GM19239 (cell line): ENCODE measurements around the gene OR6B1.
"Not testable (repeated sequence)": the region's sequence is repeated elsewhere in the genome, so short reads cannot be mapped to it uniquely, and the experiment has no call there.

Experiments used
- DNase-seq: peaks from one replicate; pipeline ENCODE4 v3.0.0; 2011; ENCODE audit warnings: low spot score; ENCODE audit not compliant: insufficient read length
- FAIRE-seq: peaks from 2 replicates; lab custom pipeline; 2011; peaks lifted over from hg19 to GRCh38; lab: Jason Lieb, UNC

OR6B1 gene

DNA sequence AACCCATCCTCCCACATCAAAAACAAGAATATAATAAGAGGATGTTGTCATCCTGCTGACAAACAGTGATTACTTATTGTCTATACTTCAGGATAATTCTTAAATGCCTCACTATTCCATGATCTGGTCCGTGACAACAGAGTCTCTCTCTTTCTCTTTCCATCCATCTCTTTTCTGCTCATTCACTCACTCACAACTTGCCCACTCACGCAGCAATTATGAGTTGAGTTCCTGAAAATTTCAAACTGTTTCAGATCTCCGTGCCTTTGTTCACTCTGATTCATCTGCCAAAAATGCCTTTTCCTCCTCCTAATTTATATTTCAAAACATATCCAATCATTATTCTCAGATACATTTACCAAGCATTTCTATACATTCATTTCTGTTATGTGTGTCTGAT is 1.4 kb downstream of the OR6B1 start:
- no peak for DNase-seq
- no peak for FAIRE-seq

DNA sequence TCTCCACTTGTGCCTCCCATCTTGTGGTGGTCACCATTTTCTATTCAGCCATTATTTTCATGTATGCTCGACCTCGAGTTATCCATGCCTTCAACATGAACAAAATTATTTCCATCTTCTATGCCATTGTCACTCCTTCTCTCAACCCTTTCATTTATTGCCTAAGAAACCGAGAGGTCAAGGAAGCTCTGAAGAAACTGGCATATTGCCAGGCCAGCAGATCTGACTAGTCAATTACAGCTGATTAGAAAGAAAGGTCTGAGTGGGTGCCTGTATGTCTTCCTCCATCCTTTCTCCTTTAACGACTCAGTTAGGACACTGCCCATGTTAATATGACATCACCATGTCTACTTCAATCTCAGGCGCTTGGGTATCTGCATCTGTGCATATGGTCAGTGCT is 4.6 kb downstream of the OR6B1 start:
- no peak for FAIRE-seq
- no peak for DNase-seq

DNA sequence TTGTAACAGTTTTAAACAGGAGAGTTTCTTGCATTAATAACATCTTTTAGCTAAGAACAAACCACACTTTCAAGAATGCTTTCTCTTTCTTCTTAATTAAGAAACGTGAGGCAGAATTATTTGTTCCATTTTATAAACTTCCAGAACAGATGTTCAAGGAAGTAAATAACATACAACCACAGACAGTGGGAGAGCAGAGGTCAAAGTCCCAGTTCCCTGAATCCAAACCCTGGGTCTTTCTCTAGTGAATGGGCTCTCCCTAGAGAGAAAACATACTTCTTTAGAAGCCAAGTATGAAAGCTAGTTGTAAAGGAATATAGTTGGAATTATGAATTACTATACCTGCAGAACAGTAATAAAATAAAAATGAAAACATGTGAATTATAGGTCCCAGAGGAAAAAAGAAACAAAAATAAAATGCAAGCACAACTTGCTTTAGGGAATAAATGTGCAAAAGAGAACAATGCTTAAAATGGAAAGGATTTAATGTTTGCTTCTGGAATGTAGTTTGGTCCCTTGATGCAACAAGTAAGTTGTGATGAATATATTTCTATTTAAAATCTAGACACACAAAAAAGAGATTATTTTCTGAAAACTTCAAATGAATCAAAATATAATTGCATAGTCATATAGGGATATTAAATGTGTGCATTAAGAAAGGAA is 6.0 kb downstream of the OR6B1 start:
- DNase-seq (no peak), FAIRE-seq (no peak)

DNA sequence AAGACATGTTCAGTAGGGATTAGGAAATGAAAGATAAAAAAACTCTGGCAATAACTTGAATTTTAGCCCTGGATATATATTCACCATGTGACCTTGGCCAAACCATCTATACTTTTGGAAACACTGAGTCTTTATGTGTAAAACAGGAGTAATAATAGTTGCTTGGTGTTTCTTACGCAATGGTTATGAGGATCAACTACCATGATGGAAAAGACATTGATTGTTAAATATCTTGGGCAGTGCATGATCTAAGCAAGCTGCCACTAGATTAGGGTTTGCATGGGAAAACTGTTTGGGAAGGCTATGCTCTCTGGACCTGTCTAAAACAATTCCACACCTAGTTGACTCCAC is 6.5 kb downstream of the OR6B1 start:
- no peak for FAIRE-seq
- no peak for DNase-seq

DNA sequence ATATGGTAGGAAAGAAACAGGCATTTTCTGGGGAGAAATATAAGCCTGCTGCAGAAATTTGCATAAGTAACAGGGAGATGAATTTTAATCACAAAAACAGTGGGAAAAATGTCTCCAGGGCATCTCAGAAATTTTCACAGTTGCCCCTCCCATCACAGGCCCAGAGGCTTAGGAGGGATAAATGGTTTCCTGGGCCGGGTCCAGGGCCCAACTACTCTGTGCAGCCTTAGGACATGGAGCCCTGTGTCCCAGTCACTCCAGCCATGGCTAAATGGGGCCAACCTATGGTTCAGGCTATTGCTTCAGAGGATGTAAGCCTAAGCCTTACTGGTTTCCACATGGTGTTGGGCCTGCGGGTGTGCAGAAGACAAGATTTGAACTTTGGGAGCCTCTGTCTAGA is 9.2 kb downstream of the OR6B1 start:
- no peak for FAIRE-seq

DNA sequence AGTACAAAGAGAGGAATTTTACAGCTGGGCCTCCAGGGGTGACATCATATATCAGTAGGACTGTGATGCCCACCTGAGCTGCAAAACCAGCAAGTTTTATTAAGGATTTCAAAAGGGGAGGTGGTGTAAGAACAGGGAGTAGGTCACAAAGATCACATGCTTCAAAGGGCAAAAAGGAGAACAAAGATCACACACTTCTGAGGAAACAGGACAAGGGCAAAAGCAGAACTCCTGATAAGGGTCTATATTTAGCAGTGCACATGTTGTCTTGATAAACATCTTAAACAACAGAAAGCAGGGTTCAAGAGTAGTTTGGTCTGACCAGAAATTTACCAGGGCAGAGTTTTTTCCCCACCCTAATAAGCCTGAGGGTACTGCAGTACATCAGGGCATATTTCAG is 9.9 kb downstream of the OR6B1 start:
- not testable (repeated sequence) for FAIRE-seq, DNase-seq

More for the DNA sequence above, 9.2 kb downstream of the OR6B1 start:
- DNase-seq = no peak

DNA sequence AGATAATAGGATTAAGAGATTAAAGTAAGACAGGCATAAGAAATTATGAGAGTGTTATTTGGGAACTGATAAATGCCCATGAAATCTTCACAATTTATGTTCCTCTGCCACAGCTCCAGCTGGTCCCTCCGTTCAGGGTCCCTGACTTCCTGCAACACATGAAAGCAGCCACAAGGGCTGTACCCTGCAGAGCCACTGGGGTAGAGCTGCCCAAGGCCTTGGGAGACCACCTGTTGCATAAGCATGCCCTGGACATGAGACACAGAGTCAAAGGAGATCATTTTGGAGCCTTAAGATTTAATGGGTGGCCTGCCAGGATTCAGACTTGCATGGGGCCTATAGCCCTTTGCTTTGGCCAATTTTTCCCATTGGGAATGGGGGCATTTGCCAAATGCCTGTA is 10.7 kb downstream of the OR6B1 start:
- FAIRE-seq, DNase-seq: not testable (repeated sequence)

DNA sequence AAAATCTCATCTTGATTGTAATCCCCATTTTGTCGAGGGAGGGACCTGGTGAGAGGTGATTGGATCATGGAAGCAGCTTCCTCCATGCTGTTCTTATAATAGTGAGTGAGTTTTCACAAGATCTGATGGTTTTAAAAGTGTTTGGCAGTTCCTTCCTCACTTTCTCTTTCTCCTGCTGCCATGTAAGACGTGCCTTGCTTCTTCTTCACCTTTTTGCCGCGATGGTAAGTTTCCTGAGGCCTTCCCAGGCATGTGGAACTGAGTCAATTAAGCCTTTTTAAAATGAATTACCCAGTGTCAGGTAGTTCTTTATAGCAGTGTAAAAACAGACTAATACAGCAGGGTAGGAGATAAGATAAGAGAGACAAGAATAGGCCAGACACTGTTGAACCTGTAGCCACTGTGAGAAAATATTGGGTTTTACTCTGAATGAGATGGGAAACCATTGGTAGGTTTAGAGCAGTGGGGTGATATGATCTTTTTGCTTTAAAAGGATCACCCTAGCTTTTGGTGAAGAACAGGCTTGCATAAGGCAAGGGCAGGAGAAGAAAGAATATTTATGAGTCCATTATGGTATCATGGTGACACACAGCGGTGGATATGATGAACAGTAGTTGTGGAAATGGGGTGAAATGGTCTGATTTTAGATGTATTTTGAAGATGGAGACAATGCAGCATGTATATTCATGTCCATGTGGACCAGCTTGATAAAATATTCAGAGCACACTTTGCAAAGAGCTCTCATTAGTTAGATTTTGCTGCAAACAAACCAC is 11.5 kb downstream of the OR6B1 start:
- no peak for DNase-seq
- no peak for FAIRE-seq

DNA sequence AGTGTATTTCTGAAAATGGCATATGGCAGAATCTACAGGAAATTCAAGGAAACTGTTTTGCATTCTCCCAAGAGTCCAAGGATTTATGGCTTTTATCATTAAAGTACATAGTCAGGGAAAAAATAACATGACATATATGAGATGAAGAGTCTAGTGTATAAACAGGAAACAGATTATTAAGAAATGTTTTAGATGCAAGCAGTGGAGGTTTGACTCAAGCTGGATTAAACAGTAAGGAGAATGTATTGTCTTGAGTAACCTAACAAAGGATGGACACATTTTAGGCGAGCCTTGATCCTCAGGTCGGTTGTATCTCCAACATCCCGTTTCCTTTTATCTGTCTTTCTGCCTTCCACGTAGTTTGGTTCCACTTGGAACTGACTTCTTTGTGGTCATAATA is 17.9 kb downstream of the OR6B1 start:
- DNase-seq (no peak), FAIRE-seq (no peak)

DNA sequence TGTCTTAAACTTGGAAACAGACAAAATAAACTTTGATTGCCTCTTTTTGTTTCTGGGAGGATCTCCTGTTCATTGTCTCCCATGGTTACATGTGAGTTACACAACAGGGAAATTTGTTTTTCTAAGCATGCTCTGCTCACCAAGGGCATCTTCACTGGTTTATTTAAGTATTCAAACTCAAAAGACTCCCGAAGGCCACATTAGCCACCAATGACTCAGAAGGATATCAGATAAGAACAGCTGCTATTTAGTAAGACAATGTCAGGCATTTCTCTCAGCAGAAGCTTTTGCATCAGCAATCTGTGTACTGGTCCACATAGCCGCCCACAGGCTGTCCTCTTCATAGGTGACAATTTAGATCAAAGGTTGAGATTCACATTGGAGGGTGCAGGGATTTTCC is 19.3 kb downstream of the OR6B1 start:
- DNase-seq = no peak

DNA sequence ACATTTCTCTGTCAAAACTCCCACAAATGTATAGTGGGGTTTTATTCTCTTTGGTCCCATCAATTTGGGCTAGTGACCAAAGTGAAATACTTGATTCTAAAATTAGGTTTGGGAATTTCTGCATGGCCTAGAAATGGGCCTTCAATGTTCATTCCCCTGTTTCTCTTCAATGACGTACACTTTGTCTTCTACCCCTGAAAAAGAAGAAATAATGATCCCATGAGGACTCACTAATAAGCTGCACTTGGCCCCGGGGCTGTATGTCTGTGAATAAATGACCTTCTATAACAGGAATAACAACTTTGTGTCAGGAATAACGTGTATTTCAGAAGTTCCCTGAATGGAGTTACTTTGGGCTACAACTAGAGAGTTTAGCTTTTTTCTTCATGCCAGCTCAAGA is 20.2 kb downstream of the OR6B1 start:
- DNase-seq (no peak), FAIRE-seq (no peak)

More for the DNA sequence above, 19.3 kb downstream of the OR6B1 start:
- no peak for FAIRE-seq

DNA sequence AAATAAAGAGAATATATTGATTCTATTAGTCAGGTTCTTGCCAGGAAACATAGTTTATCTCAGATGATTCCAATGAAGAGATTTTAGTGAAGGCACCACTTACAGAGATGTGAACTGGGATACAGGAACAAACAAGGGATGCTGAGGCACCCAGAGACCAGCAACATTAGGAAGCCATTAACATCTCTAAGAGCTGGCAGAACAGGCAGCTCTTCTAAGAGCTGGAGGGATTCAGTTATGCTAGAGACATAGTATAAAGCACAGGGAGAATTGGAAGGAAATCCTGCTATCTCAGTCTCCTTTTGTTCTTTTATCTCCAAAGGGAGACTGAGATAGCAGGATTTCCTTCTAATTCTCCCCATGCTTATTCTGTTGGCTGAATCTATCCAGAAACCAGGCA is 22.0 kb downstream of the OR6B1 start:
- no peak for FAIRE-seq
- DNase-seq = no peak

DNA sequence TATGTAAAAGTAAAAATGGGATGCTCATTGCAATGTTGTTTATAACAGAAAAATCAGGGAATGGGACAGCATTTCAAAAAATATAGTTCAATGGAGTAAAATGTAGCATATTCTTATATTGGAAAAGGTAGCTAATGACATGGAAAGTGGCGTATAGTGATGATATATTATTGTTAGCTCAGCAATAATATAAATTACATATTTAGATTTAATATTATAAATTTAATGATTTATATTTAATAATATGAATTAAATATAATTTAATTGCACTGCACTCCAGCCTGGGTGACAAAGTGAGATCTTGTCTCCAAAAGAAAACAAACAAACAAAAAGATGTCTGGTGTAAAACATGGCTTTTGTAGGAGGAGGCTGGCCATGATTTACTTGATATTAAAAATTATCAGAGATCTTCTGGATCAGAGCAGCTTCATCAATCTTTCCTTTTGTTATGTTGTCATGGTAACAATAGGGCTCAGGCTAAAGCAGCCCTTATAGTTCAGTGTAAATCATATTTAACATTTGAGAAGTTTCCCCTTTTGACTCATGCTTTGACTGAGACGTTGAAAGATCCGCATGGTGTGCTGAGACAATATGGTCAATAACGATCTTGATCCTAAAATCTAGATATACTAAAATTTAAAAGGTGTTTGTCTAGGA is 23.2 kb downstream of the OR6B1 start:
- no peak for FAIRE-seq

DNA sequence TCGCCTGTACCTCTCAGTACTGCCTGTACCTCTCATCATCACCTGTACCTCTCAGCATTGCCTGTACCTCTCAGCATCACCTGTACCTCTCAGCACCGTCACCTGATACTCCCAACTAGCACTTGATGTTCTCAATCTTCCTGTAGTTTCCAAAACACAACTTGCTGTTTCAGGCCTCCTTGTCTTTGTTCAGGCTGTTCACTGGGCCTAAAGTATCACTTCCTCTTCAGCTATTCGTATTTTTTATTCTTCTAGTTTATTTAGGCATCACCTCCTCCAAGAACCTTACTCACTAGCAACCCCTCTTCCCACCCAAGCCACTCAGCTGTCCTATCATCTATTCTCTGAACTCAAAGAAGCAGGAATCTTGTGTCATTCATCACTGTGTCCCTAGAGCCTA is 24.1 kb downstream of the OR6B1 start:
- FAIRE-seq = no peak
- DNase-seq = no peak

More for the DNA sequence above, 23.2 kb downstream of the OR6B1 start:
- no peak for DNase-seq

DNA sequence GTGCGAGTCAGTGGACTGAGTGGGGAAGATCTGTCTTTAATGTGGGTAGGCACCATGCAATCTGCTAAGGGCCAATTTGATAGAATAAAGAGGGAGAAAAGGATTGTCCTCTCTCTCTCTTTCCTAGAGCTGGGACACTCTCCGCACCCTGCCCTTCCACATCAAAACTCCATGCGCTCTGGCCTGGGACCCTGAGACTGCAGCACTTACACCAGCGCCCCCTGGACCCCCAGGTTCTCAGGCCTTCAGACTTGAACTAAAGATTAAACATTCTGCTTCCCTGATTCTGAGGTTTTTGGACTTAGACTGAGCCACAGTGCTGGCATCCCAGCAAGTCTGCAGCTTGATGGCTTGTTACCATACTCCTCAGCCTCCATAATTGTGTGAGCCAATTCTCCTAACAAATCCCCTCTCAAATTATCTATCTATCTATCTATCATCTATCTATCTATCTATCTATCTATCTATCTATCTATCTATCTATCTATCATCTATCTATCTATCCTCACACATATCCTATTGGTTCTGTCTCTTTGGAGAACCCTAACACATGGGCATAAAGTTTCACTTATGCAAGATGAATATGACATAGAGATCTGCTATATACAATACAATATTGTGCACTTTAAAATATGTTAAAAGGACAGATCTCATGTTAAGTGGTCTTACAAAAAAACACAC is 26.2 kb downstream of the OR6B1 start:
- FAIRE-seq (no peak), DNase-seq (no peak)

DNA sequence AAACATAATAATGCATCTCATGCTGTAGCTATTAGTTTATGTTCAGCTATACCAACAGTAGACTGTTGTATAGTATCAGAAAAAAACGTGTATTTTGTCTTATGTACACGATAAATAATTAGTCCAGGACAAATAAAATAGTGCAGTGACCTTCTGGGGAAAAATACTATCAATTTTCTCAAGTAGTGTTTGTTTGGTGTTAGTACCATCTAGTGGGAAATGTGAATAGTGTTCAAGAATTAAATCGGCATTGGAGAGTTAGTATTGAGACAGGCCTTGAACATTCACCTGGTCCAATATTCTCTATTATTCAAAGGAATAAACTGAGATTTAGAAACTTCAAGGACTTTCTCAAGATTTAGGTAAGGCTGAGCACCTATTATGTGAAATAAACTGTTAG is 26.9 kb downstream of the OR6B1 start:
- no peak for FAIRE-seq
- DNase-seq = no peak

DNA sequence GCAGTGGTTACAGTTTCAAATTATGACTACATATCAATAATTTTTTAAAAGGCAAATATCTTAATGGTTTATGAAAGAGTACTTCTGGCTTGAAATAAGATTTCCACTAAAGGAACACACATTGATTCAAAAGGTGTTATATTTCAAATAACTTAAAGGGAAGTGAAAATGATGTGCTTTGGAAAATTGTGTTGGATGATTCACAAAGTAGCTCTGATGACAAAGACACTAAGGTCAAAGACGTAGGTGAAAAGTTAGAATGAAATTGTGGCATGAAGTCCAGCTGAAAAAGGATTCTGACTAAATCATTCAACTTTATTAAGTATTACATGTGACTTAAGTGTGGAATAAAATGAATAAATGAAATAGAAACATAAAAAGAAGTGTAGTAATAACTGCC is 27.9 kb downstream of the OR6B1 start:
- FAIRE-seq (no peak), DNase-seq (no peak)

DNA sequence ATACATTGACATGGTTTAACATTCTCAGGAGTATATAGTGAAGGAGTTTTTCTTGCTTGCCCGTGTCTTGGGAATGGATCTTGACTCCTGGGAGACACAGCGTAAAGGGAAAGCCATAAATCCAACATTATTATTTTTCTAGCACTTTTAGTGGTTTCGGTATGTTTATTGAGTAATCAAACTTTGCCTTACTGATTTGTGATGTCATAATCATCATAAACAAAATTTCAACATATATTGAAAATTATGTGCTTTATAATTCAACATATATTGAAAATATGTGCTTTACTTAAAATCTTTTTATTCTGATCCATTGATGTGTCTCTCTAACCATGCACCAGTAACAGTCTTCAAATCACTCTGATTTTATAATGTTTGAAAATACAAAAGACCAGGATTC is 28.4 kb downstream of the OR6B1 start:
- DNase-seq = no peak
- no peak for FAIRE-seq

DNA sequence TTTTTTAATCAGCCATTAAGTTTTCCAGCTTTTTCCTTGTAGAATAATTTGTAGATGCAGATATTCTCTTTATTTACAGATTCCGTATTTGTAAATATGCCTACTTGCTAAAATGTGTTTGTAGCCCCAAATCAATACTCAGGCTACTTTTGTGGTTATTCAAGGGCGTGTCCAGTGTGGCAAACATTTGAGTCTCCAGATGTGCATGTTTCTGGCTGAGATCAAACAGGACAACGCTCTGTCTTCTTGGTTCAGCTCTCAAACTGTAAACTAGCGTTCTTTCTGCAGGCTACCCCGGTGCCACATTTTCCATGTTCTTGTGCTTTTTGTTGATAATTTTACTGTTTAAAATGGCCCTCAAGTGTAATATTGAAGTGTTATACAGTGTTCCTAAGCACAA is 32.4 kb downstream of the OR6B1 start:
- DNase-seq (no peak), FAIRE-seq (no peak)

DNA sequence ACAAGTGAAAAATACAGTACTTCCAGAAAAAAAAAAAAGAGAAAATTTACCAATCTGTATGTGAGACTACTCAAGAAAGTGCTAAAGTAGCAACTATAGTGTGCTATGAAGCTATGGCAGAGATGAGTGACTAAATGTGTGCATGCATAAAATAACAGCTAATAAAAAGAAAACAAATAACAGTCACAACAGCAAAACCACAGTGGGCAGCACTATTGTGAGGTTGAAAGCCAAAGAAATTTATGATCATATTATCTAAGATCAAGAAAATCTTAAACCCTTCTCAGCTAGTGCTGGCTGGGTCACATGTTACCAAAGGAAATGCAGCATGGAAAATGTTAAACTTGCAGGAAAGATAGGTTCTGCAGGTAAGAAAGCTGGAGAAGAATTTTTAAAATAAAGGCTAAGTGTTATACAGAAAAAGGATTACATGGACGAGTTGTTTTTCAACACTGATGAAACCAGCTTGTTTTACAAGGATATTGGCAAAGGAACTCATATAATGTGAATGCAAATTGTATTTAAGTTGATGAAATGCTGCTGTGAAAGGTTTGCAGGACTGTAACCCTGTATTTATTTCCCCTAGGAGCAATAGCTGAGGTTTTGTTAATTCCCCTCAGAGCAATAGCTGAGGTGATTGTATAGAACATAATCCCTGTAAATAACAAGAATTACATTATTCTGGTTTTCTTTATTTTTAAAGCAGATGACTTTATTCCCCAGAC is 33.0 kb downstream of the OR6B1 start:
- DNase-seq = no peak
- FAIRE-seq = no peak
